Measurements from ENCODE around the gene IL3.

The IL3 gene

DNA sequence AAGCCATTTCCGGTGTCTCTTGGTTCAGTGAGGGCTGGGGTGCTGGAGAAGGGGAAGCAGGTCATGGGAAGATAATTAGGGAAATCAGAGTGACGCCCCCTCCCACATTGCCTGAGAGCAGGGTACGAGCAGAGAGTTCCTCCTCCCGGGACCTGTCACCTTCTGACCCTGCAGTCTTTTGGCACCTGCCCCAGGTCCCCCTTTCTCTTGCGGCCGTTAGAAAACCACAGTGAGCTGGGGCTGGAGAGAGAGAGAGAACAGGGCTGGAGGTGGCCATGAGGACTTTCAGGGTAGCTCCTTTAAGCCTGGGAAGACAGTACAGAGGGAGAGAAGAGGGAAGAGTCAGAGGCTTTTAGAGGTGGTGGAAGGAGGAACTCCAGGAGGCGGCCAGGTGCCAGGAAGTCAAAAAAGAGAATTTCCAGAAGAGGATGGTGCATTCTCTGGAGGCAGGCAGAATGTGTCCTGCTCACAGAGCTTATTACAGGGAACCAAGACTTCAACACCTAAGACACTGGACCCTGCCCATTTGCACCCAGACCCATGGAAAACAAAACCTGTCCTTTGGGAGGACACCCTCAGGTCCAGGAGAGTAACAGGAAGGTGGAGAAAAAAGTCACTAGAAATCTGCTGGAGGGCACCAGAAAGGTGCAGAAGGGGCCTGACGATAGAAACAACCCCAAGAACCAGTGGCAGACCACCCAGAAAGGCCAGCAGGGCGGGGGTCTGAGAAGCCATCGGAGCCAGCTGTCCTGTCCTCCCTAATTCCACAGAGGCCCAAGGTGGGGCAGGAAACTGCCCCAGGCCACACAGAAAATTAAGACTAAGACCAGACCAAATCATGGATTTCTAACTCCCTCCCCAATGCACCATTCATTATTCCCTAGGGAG, 42.5 kb upstream of the IL3 start:
- H3K36me3 ChIP-seq = no peaks in the 10 kb centered on the region
- H3K4me3 ChIP-seq = no peak overlapping the region
- H4K20me1 ChIP-seq = no peaks in the 10 kb centered on the region
- peaks cover 3% of the 10 kb centered on the region; the same call in 1 of the 2 replicates for H3K27me3 ChIP-seq
- H3K4me2 ChIP-seq = no peak overlapping the region
- H3K27ac ChIP-seq = no peak overlapping the region
- no peaks in the 10 kb centered on the region for H3K9me3 ChIP-seq
- H3K9ac ChIP-seq = no peak overlapping the region
- no peak for TF ChIP-seq Cebpa-rat (IDR thresholded peaks at IDR 0.05)
- H3K4me1 ChIP-seq = 0 out of 2 replicates have a peak, but pooled peaks cover 4% of the 10 kb centered on the region

DNA sequence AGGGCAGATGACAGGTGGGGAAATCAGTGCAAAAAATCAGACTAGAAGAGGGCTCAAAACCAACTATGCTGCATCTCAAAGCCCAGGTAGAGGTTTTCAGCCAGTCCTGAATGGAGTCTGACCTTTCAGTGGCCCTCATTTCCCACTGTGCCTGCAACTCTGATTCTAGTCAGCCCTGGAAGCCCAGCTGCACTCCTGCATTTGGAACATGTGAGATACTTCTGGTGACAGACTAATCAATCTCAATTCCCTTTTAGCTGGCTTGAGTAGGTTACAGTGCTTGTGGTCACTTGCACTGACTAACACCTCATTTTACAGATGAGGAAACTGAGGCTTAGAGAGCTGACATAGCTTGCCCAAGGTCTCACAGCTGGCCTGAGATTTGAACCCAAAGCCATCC, 41.1 kb upstream of the IL3 start:
- Histone ChIP-seq H3K4me1 (0 out of 2 replicates have a peak, but pooled peaks cover 4% of the 10 kb centered on the region), H3K27ac (no peak overlapping the region), H3K4me3 (no peak overlapping the region), H3K36me3 (no peaks in the 10 kb centered on the region), H3K9ac (no peak overlapping the region), H3K27me3 (no peaks in the 10 kb centered on the region), H3K9me3 (no peaks in the 10 kb centered on the region), H4K20me1 (no peaks in the 10 kb centered on the region), H3K4me2 (no peak overlapping the region)
- no peak for TF ChIP-seq Cebpa-rat (IDR thresholded peaks at IDR 0.05)

DNA sequence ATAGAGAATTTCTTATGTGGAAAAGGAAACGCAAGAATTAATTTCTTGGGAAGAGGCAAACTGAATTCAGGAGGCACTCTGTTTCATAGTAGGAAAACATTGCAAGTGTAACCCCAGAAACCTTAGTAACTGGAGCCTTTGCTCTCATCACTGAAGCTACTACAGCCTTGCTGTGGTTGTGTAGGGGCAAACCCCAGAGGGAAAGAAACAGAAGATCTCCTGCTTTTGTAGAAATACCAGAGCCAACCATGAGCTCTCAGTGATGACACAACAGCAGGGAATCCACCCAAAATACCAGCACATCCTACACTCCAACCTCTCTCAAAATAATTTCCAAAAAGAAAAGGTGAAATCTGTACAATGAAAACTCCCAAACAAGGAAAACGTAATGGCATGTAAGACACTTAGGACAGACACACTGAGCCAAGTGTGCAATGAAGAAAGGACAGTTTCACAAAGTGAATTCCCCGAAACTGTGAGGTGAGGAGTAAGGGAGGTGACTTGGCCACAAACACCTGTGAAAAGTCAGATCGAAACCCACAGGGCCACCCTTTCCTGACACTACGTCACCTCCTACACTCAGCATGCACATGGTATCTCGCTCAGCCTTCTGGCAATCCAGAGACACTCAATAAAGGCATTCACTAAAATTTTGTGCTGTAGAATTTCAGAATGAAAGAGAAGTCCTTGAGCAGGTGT, 40.4 kb upstream of the IL3 start:
- no peaks in the 10 kb centered on the region for H3K27me3 ChIP-seq
- no peaks in the 10 kb centered on the region for H3K36me3 ChIP-seq
- no peaks in the 10 kb centered on the region for H4K20me1 ChIP-seq
- no peak overlapping the region for H3K4me2 ChIP-seq
- no peak for TF ChIP-seq Cebpa-rat (IDR thresholded peaks at IDR 0.05)
- H3K4me1 ChIP-seq = 0 out of 2 replicates have a peak, but pooled peaks cover 4% of the 10 kb centered on the region
- no peaks in the 10 kb centered on the region for H3K9me3 ChIP-seq
- H3K4me3 ChIP-seq = no peak overlapping the region
- H3K9ac ChIP-seq = no peak overlapping the region
- no peak overlapping the region for H3K27ac ChIP-seq

DNA sequence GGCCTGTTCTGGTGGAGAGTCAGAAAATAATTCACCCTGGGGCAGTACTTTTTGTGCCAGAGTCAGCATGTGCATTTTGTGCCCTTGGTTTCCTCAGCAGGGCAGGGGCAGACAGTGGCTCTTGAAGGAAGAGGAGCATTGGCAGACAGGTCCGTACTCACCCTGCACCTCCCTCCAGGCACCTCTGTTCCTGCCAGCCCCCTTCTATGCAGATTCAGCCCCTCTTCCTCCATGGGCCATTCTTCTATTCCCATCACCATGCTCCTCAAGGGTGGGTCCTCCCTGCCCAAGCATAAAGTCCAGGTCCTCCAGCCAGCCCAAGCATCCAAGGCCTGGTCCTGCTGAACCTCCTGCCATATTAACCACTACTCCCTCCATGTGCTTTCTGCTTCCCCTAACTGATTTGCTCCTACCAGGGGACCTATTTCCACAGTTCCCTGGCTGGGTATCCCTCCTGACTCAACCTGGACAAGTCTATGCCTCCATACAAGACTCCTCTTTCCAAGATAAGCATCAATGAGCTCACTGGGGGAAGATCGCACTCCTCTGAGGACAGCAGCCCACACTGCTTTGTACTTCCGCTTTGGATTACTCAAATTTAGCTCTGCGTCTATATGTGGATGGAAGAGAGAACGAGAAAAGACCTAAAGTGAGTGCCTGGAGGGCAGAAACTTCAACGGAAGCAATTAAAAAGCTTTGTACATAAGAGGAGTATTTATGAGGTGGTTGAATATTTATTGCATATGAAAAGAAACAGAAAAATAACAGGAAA, 39.7 kb upstream of the IL3 start:
- H3K9ac ChIP-seq = no peak overlapping the region
- no peaks in the 10 kb centered on the region for H3K36me3 ChIP-seq
- H3K4me3 ChIP-seq = no peak overlapping the region
- no peak for TF ChIP-seq Cebpa-rat (IDR thresholded peaks at IDR 0.05)
- H3K27ac ChIP-seq = no peak overlapping the region
- no peaks in the 10 kb centered on the region for H4K20me1 ChIP-seq
- H3K9me3 ChIP-seq = no peaks in the 10 kb centered on the region
- H3K4me1 ChIP-seq = 0 out of 2 replicates have a peak, but pooled peaks cover 4% of the 10 kb centered on the region
- no peaks in the 10 kb centered on the region for H3K27me3 ChIP-seq
- no peak overlapping the region for H3K4me2 ChIP-seq

DNA sequence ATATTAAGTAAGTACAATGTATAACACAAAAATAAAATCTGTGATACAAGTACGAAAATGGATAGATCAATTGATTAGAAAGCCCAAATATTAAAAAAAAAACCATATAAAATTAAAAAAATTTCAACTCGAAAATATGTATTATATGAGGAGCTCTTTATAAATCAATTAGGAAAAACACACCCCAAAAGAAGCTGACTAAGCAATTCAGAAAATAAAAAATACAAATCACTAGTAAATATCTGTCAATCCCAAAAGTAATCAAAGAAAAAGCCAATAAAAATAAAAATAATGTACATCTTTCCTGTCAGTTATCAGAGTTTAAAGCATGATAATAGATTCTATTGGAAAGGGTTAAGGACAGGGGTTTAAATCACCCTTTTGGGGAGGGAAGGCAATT, 38.8 kb upstream of the IL3 start:
- no peaks in the 10 kb centered on the region for H3K27me3 ChIP-seq
- H3K4me1 ChIP-seq = 0 out of 2 replicates have a peak, but pooled peaks cover 4% of the 10 kb centered on the region
- H3K9ac ChIP-seq = no peak overlapping the region
- no peak overlapping the region for H3K27ac ChIP-seq
- TF ChIP-seq Cebpa-rat (IDR thresholded peaks at IDR 0.05) = no peak
- no peaks in the 10 kb centered on the region for H3K36me3 ChIP-seq
- no peak overlapping the region for H3K4me3 ChIP-seq
- H3K9me3 ChIP-seq = no peaks in the 10 kb centered on the region
- H4K20me1 ChIP-seq = no peaks in the 10 kb centered on the region
- H3K4me2 ChIP-seq = no peak overlapping the region

- H3K27ac ChIP-seq = no peak overlapping the region
- no peak overlapping the region for H3K4me3 ChIP-seq
- 0 out of 2 replicates have a peak, but pooled peaks cover 3% of the 10 kb centered on the region for H3K4me1 ChIP-seq
- no peak overlapping the region for H3K9ac ChIP-seq
- H3K27me3 ChIP-seq = no peaks in the 10 kb centered on the region
- H3K9me3 ChIP-seq = no peaks in the 10 kb centered on the region
- H4K20me1 ChIP-seq = no peaks in the 10 kb centered on the region
- TF ChIP-seq Cebpa-rat (IDR thresholded peaks at IDR 0.05) = no peak
- no peaks in the 10 kb centered on the region for H3K36me3 ChIP-seq
- no peak overlapping the region for H3K4me2 ChIP-seq
Measured at GRCh38 chr5:132022737-132023136, 37.7 kb upstream of the IL3 start.

DNA sequence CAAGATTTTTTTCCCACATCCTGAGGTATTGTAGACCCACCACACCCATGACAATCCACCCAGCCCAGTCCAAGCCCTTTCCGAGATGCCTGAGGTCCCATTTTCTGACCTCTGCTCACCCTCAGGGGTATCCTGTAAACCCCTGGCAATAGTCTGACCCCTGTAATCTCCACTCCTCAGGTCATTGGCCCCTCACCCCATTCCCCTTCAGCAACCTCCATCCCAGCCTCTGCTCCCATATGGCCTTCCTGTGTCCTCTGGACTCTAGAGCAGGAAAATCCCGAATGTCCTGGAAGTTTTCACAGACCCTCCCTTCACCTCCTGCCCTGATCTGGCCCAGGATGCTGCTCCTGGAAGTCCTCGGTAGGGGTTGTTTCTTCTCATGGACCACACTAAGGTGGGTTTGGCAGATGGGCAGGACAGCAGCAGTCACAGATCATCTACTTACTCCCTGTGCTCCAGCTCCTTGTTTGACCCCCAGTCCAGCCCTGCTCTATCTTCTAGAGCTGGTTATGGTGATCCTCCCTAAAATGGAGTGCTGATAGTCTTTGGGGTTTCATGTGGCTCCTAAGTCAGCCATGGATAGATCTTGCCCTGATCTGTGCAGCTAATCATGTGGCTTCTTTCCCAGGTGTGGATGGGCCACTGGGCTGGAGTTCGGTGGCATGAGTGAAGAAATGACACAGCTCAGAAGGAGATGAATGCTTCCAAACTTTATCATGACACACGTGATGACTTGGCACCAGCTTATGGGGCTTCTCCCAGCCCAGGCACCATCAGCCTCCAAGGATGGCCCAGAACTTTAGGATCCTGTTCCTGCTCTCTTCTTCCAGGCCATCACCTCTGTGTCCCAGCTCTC, 37.0 kb upstream of the IL3 start:
- H3K4me1 ChIP-seq = no peaks in the 10 kb centered on the region
- H3K27me3 ChIP-seq = no peaks in the 10 kb centered on the region
- no peak overlapping the region for H3K9ac ChIP-seq
- H3K4me2 ChIP-seq = no peak overlapping the region
- H3K4me3 ChIP-seq = no peak overlapping the region
- no peak overlapping the region for H3K27ac ChIP-seq
- no peaks in the 10 kb centered on the region for H3K36me3 ChIP-seq
- TF ChIP-seq Cebpa-rat (IDR thresholded peaks at IDR 0.05) = no peak
- no peaks in the 10 kb centered on the region for H3K9me3 ChIP-seq
- no peaks in the 10 kb centered on the region for H4K20me1 ChIP-seq

- Histone ChIP-seq H3K4me3 (no peak overlapping the region), H3K36me3 (no peaks in the 10 kb centered on the region), H3K27me3 (no peaks in the 10 kb centered on the region), H3K27ac (no peak overlapping the region), H4K20me1 (no peaks in the 10 kb centered on the region), H3K9me3 (no peaks in the 10 kb centered on the region), H3K4me1 (no peaks in the 10 kb centered on the region), H3K4me2 (no peak overlapping the region), H3K9ac (no peak overlapping the region)
- no peak for TF ChIP-seq Cebpa-rat (IDR thresholded peaks at IDR 0.05)
Measured at GRCh38 chr5:132024117-132024435, 36.4 kb upstream of the IL3 start.

DNA sequence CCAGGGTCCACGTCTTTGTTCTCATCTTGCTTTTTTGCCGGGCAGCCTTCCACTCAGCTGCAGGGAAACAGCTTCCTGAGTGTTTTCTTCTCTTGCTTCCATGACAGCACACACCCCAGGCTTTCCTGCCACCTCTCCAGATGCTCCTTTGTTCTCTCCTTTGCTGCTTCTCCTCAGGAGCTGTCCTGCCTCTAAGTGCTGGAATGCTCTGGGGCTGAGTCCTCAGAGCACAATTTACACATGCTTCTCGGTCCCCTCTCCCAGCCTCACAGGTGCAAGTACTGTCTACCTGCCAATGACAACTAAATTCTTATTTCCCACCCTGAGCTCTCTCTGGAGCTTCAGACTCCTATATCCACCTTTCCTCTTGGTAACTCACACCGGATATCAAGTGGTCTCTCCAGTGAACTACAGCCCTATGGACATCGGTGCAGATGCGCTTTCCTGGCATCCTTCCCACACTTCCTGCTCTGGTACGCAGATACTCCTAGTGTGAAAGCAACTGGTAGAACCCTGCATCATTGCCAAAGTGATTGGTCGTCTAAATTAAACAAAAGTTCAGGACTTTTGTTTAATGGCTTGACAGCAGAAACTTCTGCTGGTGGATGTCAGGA, 35.6 kb upstream of the IL3 start:
- H4K20me1 ChIP-seq = no peaks in the 10 kb centered on the region
- H3K27ac ChIP-seq = no peak overlapping the region
- no peak for TF ChIP-seq Cebpa-rat (IDR thresholded peaks at IDR 0.05)
- H3K4me3 ChIP-seq = no peak overlapping the region
- no peaks in the 10 kb centered on the region for H3K36me3 ChIP-seq
- no peak overlapping the region for H3K9ac ChIP-seq
- no peak overlapping the region for H3K4me2 ChIP-seq
- H3K9me3 ChIP-seq = no peaks in the 10 kb centered on the region
- H3K27me3 ChIP-seq = no peaks in the 10 kb centered on the region
- H3K4me1 ChIP-seq = no peaks in the 10 kb centered on the region

Data from BLaER1 (cell line).